H1 (cell line): ENCODE measurements around the gene MGAT2. TPM values are rescaled to one million over a fixed set of nuclear protein-coding genes. Genes with fewer than 3 reads are reported as not detected.
A peak's percentile ranks its signal among the peaks of the same experiment; 100 is the strongest.

Experiments used
- BCL11A ChIP-seq, 2 experiments: IDR thresholded peaks; one replicate each; pipeline ENCODE4 v1.6.1; 2011; ENCODE audit warnings: low read depth in 2 of 2, low read length in 2 of 2, mild to moderate bottlenecking in 2 of 2
- EZH2 ChIP-seq: fragments of 200-600 bp; sonication (generic); IDR thresholded peaks from 2 replicates; pipeline ENCODE4 v1.7.1; 2012; ENCODE audit warnings: low read depth, mild to moderate bottlenecking, moderate library complexity, low read length, inconsistent platforms; ENCODE audit not compliant: severe bottlenecking
- NANOG ChIP-seq: IDR thresholded peaks from 2 replicates; pipeline ENCODE4 v1.6.1; 2011; ENCODE audit warnings: low read length, low read depth, mild to moderate bottlenecking, inconsistent platforms; ENCODE audit not compliant: insufficient read depth, poor library complexity, severe bottlenecking
- POLR2A ChIP-seq, 2 experiments: IDR thresholded peaks; 1 replicate in 1 of 2; 2 replicates in 1 of 2; pipeline ENCODE4 v1.6.1; 2011; ENCODE audit warnings: low read depth in 2 of 2, low read length in 2 of 2, mild to moderate bottlenecking in 2 of 2; ENCODE audit errors: control extremely low read depth in 1 of 2
- SIN3A ChIP-seq, 2 experiments: IDR thresholded peaks in 1 of 2; conservative IDR thresholded peaks in 1 of 2; 2 replicates each; pipeline ENCODE4 v1.6.1; 2011 to 2012; ENCODE audit warnings: low read length in 2 of 2, improper control_type of control experiment in 1 of 2, low read depth in 1 of 2, mild to moderate bottlenecking in 1 of 2
- YY1 ChIP-seq: IDR thresholded peaks from 2 replicates; pipeline ENCODE4 v1.6.1; 2011; ENCODE audit warnings: low read depth, mild to moderate bottlenecking, low read length
- polyA plus RNA-seq, 7 experiments: library from polyadenylated mRNA; depleted of rRNA in 3 of 7; stranded (reverse) in 5 of 7; unstranded in 2 of 7; fragments of >200 nt in 5 of 7; fragments of 200-250 nt in 2 of 7; gene quantifications; 1 replicate in 5 of 7; 2 replicates in 1 of 7; 4 replicates in 1 of 7; pipeline versions ENCODE4 v1.2.1 to v1.2.3, GENCODE V29; 2011 to 2013; ENCODE audit warnings: missing spikeins in 2 of 7, mixed read lengths in 2 of 7
- total RNA-seq: library from RNA; stranded (reverse); fragmentation: NEBNext Ultra II Directional; extraction: Animal tissue kit (Norgen Biotek cat#: 25700); gene quantifications from 2 replicates; pipeline ENCODE4 v1.2.1, GENCODE V29; 2021

MGAT2 gene
- total and polyA plus RNA-seq, 2 of the 8 experiments (the other 6 are each of a cell fraction or from before 2014, with no cell fraction given) = 10.6 to 23.7 TPM

- TF ChIP-seq YY1 (peak; percentile 95), POLR2A (IDR thresholded peaks at IDR 0.05; ENCODE audit: control extremely low read depth in 1 of 2, low read depth in 2 of 2, low read length in 2 of 2) (peak; percentile 93 to 97), BCL11A (IDR thresholded peaks at IDR 0.05; ENCODE audit: low read depth in 2 of 2, low read length in 2 of 2) (no peak), EZH2 (no peak), NANOG (no peak), SIN3A (conservative IDR thresholded peaks at IDR 0.05 in 1 of 2, IDR thresholded peaks at IDR 0.05 in 1 of 2; ENCODE audit: low read depth in 1 of 2, low read length in 2 of 2) (0 out of 4 replicates have a peak, but pooled peaks of 1 of the 2 experiments have one; percentile 27)
These were observed 34.6 kb upstream of the MGAT2 start, which contains the start of gene RPS29 (continued) for GRCh38 chr14:49585803-49586672.
